Stimulated activated CD8-positive, alpha-beta memory T cell treated with anti-CD3 and anti-CD28 coated beads, Interleukin-7, amount 100 ng/mL, for 48 hours (primary cell): ENCODE measurements around the gene OR7A5.
A peak's percentile ranks its signal among the peaks of the same experiment; 100 is the strongest.
"Not testable (repeated sequence)": the region's sequence is repeated elsewhere in the genome, so short reads cannot be mapped to it uniquely, and the experiment has no call there.

Experiments used
- DNase-seq, 2 donors: peaks; one replicate each; pipeline ENCODE4 v3.0.0-alpha.2; 2020; ENCODE audit warnings: low read depth in 1 of 2; ENCODE audit errors: extremely low read depth in 1 of 2

OR7A5 gene

GRCh38 chr19:14785102-14785793 is 49.7 kb downstream of the OR7A5 start:
- not testable (repeated sequence) for DNase-seq

DNA sequence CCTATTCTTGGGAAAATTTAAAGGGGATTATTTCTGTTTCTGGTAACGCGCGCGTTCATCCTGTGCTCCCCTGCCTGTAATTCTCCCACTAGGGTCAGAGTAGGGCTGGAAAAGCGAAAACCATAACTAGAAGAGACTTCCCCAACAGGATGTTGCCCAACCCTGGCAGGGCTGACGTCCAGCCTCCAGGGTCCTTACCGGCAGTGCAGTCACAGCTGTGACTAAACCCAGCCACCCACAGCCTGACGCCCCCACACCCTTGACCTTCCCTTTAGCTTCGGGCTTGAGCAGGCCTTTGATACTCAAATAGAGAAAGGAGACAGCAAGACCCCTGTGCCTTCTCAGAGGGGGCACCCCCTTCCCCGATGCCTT is 50.3 kb downstream of the OR7A5 start:
- peak; percentile 34 to 65 for DNase-seq

DNA sequence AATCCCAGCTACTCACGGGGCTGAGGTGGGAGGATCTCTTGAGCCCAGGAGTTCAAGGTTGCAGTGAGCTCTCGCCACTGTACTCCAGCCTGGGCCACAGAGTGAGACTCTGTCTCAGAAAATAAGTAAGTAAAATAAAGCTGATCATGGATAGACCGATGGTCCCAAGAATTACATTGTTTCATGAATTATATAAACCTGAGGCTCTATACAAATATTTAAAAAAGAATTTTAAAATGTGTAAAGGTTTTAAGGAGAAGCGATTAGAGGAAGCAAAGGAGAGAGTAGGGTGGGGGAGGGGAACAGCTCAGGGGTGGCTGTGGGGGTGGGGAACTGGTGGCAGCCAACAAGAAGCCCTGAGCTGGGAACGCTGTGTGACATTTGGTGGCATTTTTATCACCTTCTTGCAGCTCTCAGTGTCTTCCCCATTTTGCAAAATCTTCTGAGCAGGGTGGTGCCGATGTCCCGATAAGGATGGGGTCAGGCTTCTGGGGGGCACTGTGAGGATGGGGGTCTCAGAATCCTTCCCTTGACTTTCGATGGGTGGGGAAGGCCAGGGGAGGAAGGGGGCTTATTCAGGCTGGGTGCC is 51.5 kb downstream of the OR7A5 start:
- DNase-seq, result not testable (repeated sequence)

- no peak for DNase-seq
Measured at GRCh38 chr19:14782626-14783409, 52.2 kb downstream of the OR7A5 start.

DNA sequence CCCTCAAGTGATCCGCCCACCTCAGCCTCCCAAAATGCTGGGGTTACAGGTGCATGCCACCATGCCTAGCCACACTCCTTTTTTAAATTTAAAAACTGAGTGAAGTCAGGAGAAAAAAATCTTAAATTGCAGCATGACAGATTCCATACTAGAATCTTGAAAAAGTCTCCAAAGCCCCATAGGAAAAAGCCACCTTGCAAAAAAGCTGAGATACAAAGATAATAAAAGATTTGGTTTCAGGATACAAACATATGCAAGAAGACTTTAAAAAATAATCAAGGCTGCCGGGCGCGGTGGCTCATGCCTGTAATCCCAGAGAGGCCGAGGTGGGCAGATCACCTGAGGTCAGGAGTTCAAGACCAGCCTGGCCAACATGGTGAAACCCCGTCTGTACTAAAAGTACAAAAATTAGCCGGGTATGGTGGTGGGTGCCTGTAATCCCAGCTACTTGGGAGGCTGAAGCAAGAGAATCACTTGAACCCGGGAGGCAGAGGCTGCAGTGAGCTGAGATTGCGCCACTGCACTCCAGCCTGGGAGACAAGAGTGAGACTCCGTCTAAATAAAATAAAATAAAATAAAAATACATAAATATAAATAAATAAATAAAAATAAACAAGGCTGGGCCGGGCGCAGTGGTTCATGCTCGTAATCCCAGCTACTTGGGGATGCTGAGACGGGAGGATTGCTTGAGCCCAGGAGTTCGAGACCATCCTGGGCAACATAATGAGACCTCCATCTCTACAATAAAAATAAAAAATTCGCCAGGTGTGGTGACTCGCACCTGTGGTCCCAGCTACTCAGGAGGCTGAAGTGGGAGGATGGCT is 53.1 kb downstream of the OR7A5 start:
- DNase-seq, result not testable (repeated sequence)

GRCh38 chr19:14780622-14781225 is 54.3 kb downstream of the OR7A5 start:
- DNase-seq, result not testable (repeated sequence)

GRCh38 chr19:14779151-14779550 is 55.8 kb downstream of the OR7A5 start:
- no peak for DNase-seq

GRCh38 chr19:14778110-14778845 is 56.7 kb downstream of the OR7A5 start, which contains the start of gene ADGRE2:
Gene ADGRE2, minus strand, starts transcription at chr19:14778560. Its CDS starts 1,804 bp downstream, at chr19:14776756.
- not testable (repeated sequence) for DNase-seq

- DNase-seq, result not testable (repeated sequence)
Measured at GRCh38 chr19:14777645-14778044, 57.3 kb downstream of the OR7A5 start.
